ENCODE measurements around the gene LTBP1. TPM values are rescaled to one million over a fixed set of nuclear protein-coding genes. Genes with fewer than 3 reads are reported as not detected.

Gene LTBP1
- total and polyA plus RNA-seq, 12 donors: 6.2 to 47.2 (median 15.5) TPM

GRCh38 chr2:33013684-33014110 is 66.9 kb downstream of the LTBP1 start:
- DNase-seq: no peak
- no peak for TF ChIP-seq POLR2A (IDR thresholded peaks at IDR 0.05)
- TF ChIP-seq CTCF (IDR thresholded peaks at IDR 0.05): no peak
- H3K27ac ChIP-seq: no peak overlapping the region
- intact Hi-C loops (cut with DNase I): loop anchor here in 1 of 2 donors (10.0 kb wide), 1 partner anchor 69 kb away; the partner anchor contains the start of gene LTBP1
- WGBS, 4 donors: 82 to 92% (median 88%) methylated on average over 3 of the region's 3 CpGs
- H3K27me3 ChIP-seq: no peaks in the 10 kb centered on the region
- no peaks in the 10 kb centered on the region for H3K4me1 ChIP-seq (replicated peaks in 1 of 2)
- H3K4me3 ChIP-seq: no peak overlapping the region
- H3K36me3 ChIP-seq (replicated peaks in 1 of 2): no peaks in the 10 kb centered on the region
- no peaks in the 10 kb centered on the region for H3K9me3 ChIP-seq (replicated peaks in 1 of 3)

- H3K4me3 ChIP-seq: no peak overlapping the region
- H3K4me1 ChIP-seq (replicated peaks in 1 of 2): no peaks in the 10 kb centered on the region
- no peak for TF ChIP-seq POLR2A (IDR thresholded peaks at IDR 0.05)
- no peak for TF ChIP-seq CTCF (IDR thresholded peaks at IDR 0.05)
- no peaks in the 10 kb centered on the region for H3K9me3 ChIP-seq (replicated peaks in 1 of 3)
- 69 to 76% (median 74%) methylated on average over 2 of the region's 2 CpGs for whole genome bisulfite sequencing, 4 donors
- DNase-seq: no peak
- peak overlapping the region in 1 of 5 donors; percentile 35 for H3K27ac ChIP-seq
- H3K27me3 ChIP-seq: no peaks in the 10 kb centered on the region
- H3K36me3 ChIP-seq (replicated peaks in 1 of 2): no peaks in the 10 kb centered on the region
- intact Hi-C loops (cut with DNase I): loop anchor here in 1 of 2 donors (10.0 kb wide), 1 partner anchor 69 kb away; the partner anchor contains the start of gene LTBP1
These were observed 67.5 kb downstream of the LTBP1 start for GRCh38 chr2:33014268-33014667.

- WGBS, 4 donors: 59 to 75% (median 61%) methylated on average over 4 of the region's 4 CpGs
- H3K27ac ChIP-seq: peak overlapping the region in 1 of 5 donors; percentile 55
- no peaks in the 10 kb centered on the region for H3K4me1 ChIP-seq (replicated peaks in 1 of 2)
- intact Hi-C loops (cut with DNase I): loop anchor here in 1 of 2 donors (10.0 kb wide), 1 partner anchor 71 kb away; the partner anchor contains the start of gene LTBP1
- H3K4me3 ChIP-seq: no peak overlapping the region
- no peak for TF ChIP-seq POLR2A (IDR thresholded peaks at IDR 0.05)
- H3K36me3 ChIP-seq (replicated peaks in 1 of 2): no peaks in the 10 kb centered on the region
- H3K9me3 ChIP-seq (replicated peaks in 1 of 3): no peaks in the 10 kb centered on the region
- no peaks in the 10 kb centered on the region for H3K27me3 ChIP-seq
- DNase-seq: peak in 1 of 7 donors; percentile 25
These were observed 68.8 kb downstream of the LTBP1 start for GRCh38 chr2:33015421-33016142.

DNA sequence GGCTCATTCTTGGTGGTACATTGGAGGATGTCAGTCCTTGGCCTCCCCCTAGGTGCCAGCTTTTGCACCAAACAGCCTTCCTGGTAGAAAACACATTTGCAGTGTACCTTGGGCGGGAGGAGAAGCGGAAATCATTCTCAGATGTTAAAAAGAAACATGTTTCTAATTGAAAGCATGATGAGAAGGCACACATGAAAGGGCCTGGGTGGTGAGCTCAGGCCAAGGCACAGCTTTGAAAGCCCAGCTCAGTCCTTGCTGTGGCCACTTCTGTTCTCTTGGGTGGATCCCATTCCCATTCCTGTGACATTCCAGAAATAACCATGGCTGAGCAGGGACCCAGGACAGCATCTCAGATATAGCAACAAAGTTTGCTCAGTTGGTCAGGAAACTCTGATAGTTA is 71.5 kb downstream of the LTBP1 start:
- intact Hi-C loops (cut with DNase I): loop anchor here in 1 of 2 donors (10.0 kb wide), 1 partner anchor 73 kb away; the partner anchor contains the start of gene LTBP1
- Histone ChIP-seq H3K4me3 (no peak overlapping the region), H3K4me1 (replicated peaks in 1 of 2) (no peaks in the 10 kb centered on the region), H3K36me3 (replicated peaks in 1 of 2) (no peaks in the 10 kb centered on the region), H3K27ac (no peak overlapping the region), H3K27me3 (no peaks in the 10 kb centered on the region), H3K9me3 (replicated peaks in 1 of 3) (no peaks in the 10 kb centered on the region)
- 90 to 98% (median 97%) methylated on average over 2 of the region's 2 CpGs for WGBS, 4 donors
- no peak for TF ChIP-seq POLR2A (IDR thresholded peaks at IDR 0.05)
- TF ChIP-seq CTCF (IDR thresholded peaks at IDR 0.05): no peak
- DNase-seq: no peak

All from adrenal gland (tissue), 12 donors.